ENCODE measurements around the gene DNAAF9. TPM values are rescaled to one million over a fixed set of nuclear protein-coding genes. Genes with fewer than 3 reads are reported as not detected.

The DNAAF9 gene
- total and polyA plus RNA-seq, 2 of the 4 experiments (the other 2 are of a cell fraction): 7.9 to 8.2 TPM

GRCh38 chr20:3396492-3396891 lies 11.0 kb downstream of the DNAAF9 start:
- H2BK15ac ChIP-seq (ENCODE audit: low read depth, low read length): no peak overlapping the region
- H3K14ac ChIP-seq (replicated peaks; ENCODE audit: low read depth, low read length): no peak overlapping the region
- H3K36me3 ChIP-seq (ENCODE audit: control insufficient read depth, insufficient read depth, low read length): no peaks in the 10 kb centered on the region
- H3K4me3 ChIP-seq (ENCODE audit: insufficient read depth, low read depth, low read length): no peak overlapping the region
- H3K9ac ChIP-seq (ENCODE audit: low read depth, low read length): no peak overlapping the region
- ChIA-PET POLR2A (ENCODE audit: unreplicated experiment) (interaction anchor here (0.6 kb wide), 1 partner anchor 49 kb away, joined by 4 read pairs; no protein-coding TSS in a partner anchor), CTCF (no interaction called here)
- H3K56ac ChIP-seq (ENCODE audit: extremely low read depth, insufficient read depth, low read length): no peak overlapping the region
- no peak overlapping the region for H2AK5ac ChIP-seq (ENCODE audit: low read depth, low read length)
- no peak overlapping the region for H2BK5ac ChIP-seq (ENCODE audit: low read depth, low read length, poor library complexity, severe bottlenecking)
- no peak overlapping the region for H2AFZ ChIP-seq (replicated peaks; ENCODE audit: low read length, poor library complexity)
- no peak overlapping the region for H3K4me2 ChIP-seq (ENCODE audit: low read depth, low read length)
- ATAC-seq (ENCODE audit: low read depth) (no peak), DNase-seq (no peak)
- no CpG with 5 or more reads among the region's 2 CpGs for WGBS, 2 experiments (ENCODE audit: extremely low coverage in 2 of 2, insufficient read length in 1 of 2)
- no peak overlapping the region for H3K27ac ChIP-seq (ENCODE audit: insufficient read depth, low read length)
- dilution Hi-C loops (cut with HindIII; ENCODE audit: low sequenced_read_pairs, unreplicated experiment) (no loop called here), intact Hi-C loops (cut with micrococcal nuclease) (no loop called here), in situ Hi-C loops (cut with MboI; ENCODE audit: low sequenced_read_pairs) (no loop called here)
- H4K91ac ChIP-seq (ENCODE audit: insufficient read depth, low read depth, low read length): no peak overlapping the region
- H3K27me3 ChIP-seq (ENCODE audit: control insufficient read depth, insufficient read depth, low read length): no peaks in the 10 kb centered on the region
- no peak overlapping the region for H4K5ac ChIP-seq (ENCODE audit: low read depth, low read length)
- no peak overlapping the region for H3K18ac ChIP-seq (ENCODE audit: low read depth, low read length)
- H4K8ac ChIP-seq (ENCODE audit: low read depth in 2 of 2, low read length in 2 of 2): no peak overlapping the region
- BruUV-seq (replicated peaks): no TSS peak
- no peak overlapping the region for H2BK120ac ChIP-seq (ENCODE audit: low read depth, low read length)
- peaks cover 12% of the 10 kb centered on the region for H3K9me1 ChIP-seq (ENCODE audit: insufficient read depth, low read length)
- H3K4me1 ChIP-seq (ENCODE audit: control insufficient read depth, insufficient read depth, low read length): peaks cover 13% of the 10 kb centered on the region
- peaks cover 50% of the 10 kb centered on the region for H4K20me1 ChIP-seq (ENCODE audit: insufficient read depth, low read length)
- H2BK20ac ChIP-seq (ENCODE audit: low read depth, low read length): no peak overlapping the region
- H3K4ac ChIP-seq (ENCODE audit: low read depth, low read length): no peak overlapping the region
- H3K9me3 ChIP-seq (ENCODE audit: control insufficient read depth, insufficient read depth, low read length): no peaks in the 10 kb centered on the region
- H3K79me1 ChIP-seq (ENCODE audit: low read depth in 1 of 2, low read length in 2 of 2): peaks cover 35 to 56% of the 10 kb centered on the region in 2 experiments
- no peak overlapping the region for H2AK9ac ChIP-seq (replicated peaks; ENCODE audit: low read depth, low read length, poor library complexity)
- no peak overlapping the region for H3K23ac ChIP-seq (ENCODE audit: low read depth, low read length)
- no peak for TF ChIP-seq FOS (IDR thresholded peaks at IDR 0.05; ENCODE audit: low read depth, low read length)
- TF ChIP-seq RFX5 (IDR thresholded peaks at IDR 0.05; ENCODE audit: low read depth, low read length): no peak

Measured in IMR-90 (cell line).